ENCODE measurements around the gene DCAF11. TPM values are rescaled to one million over a fixed set of nuclear protein-coding genes. Genes with fewer than 3 reads are reported as not detected.

The DCAF11 gene
- total and polyA plus RNA-seq, 2 of the 13 experiments (the other 11 are each of a cell fraction or from before 2014, with no cell fraction given), result 150 to 257 TPM

DNA sequence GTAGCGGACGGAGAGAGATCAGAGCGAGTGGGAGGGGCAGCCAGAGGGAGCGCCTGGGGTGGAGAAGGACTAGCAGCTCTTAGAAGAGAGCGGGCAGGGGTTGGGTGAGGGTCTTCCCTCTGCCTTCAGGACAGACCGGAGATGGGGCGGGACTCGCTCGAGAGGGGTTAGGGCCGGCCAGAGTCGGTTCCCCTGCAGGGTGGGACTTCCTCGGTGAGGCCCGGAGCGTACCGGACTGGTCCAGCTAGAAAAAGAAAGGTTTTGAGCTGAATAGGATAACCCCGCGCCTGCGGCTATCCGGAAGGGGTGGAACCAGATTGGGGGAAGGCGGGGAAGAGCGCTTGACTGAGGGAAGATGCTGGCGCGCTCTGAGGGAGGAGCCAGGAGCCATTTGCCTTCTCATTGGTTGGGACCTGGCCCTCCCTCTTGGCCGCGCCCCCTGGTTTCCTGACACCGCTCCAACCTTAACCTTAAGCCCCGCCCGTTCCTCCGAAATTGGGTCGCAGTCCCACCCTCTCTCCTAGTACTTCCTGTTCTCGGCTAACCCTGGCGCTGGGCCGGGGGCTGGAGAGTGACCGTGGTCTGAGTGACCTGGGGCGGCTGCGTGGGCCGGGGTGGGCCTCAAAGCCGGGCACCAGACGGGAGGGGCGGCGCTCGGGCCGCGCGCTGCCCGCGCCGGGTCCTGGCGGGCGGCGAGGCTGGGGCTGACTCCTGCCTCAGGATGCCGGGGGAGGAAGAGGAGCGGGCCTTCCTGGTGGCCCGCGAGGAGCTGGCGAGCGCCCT, 32.6 kb downstream of the DCAF11 start, which contains the start of gene RNF31 (continued):
- TF ChIP-seq, protein P1, sequence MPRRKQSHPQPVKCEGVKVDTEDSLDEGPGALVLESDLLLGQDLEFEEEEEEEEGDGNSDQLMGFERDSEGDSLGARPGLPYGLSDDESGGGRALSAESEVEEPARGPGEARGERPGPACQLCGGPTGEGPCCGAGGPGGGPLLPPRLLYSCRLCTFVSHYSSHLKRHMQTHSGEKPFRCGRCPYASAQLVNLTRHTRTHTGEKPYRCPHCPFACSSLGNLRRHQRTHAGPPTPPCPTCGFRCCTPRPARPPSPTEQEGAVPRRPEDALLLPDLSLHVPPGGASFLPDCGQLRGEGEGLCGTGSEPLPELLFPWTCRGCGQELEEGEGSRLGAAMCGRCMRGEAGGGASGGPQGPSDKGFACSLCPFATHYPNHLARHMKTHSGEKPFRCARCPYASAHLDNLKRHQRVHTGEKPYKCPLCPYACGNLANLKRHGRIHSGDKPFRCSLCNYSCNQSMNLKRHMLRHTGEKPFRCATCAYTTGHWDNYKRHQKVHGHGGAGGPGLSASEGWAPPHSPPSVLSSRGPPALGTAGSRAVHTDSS (CRISPR knock-in tag; conservative IDR thresholded peaks at IDR 0.05), result peak; percentile 88; the same call in 1 of the 2 replicates
- TF ChIP-seq, protein P2, sequence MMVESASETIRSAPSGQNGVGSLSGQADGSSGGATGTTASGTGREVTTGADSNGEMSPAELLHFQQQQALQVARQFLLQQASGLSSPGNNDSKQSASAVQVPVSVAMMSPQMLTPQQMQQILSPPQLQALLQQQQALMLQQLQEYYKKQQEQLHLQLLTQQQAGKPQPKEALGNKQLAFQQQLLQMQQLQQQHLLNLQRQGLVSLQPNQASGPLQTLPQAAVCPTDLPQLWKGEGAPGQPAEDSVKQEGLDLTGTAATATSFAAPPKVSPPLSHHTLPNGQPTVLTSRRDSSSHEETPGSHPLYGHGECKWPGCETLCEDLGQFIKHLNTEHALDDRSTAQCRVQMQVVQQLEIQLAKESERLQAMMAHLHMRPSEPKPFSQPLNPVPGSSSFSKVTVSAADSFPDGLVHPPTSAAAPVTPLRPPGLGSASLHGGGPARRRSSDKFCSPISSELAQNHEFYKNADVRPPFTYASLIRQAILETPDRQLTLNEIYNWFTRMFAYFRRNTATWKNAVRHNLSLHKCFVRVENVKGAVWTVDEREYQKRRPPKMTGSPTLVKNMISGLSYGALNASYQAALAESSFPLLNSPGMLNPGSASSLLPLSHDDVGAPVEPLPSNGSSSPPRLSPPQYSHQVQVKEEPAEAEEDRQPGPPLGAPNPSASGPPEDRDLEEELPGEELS (CRISPR knock-in tag; IDR thresholded peaks at IDR 0.05), result no peak; the same call in none of the 2 replicates
- no peak for TF ChIP-seq PRMT3 (CRISPR knock-in tag; IDR thresholded peaks at IDR 0.05; ENCODE audit: borderline replicate concordance, low read depth)
- TF ChIP-seq, protein P3, sequence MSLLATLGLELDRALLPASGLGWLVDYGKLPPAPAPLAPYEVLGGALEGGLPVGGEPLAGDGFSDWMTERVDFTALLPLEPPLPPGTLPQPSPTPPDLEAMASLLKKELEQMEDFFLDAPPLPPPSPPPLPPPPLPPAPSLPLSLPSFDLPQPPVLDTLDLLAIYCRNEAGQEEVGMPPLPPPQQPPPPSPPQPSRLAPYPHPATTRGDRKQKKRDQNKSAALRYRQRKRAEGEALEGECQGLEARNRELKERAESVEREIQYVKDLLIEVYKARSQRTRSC (CRISPR knock-in tag; IDR thresholded peaks at IDR 0.05; ENCODE audit: low read depth), result peak; percentile 18; the same call in 1 of the 2 replicates
- TF ChIP-seq HIVEP1 (CRISPR knock-in tag; IDR thresholded peaks at IDR 0.05), result peak; percentile 58
- no peak; the same call in 1 of the 2 replicates for TF ChIP-seq ZNF354B (CRISPR knock-in tag; IDR thresholded peaks at IDR 0.05)
- no peak for TF ChIP-seq NR1H2 (CRISPR knock-in tag; IDR thresholded peaks at IDR 0.05; ENCODE audit: borderline replicate concordance, low read depth)
- TF ChIP-seq ZNF431 (CRISPR knock-in tag; IDR thresholded peaks at IDR 0.05; ENCODE audit: borderline replicate concordance, low read depth), result no peak
- TF ChIP-seq GTF2F1 (IDR thresholded peaks at IDR 0.05; ENCODE audit: low read length), result no peak
- no peak for TF ChIP-seq THYN1 (CRISPR knock-in tag; IDR thresholded peaks at IDR 0.05; ENCODE audit: borderline replicate concordance, low read depth)
- TF ChIP-seq ZNF256 (CRISPR knock-in tag; conservative IDR thresholded peaks at IDR 0.05), result peak; percentile 91
- peak; percentile 52; the same call in 1 of the 2 replicates for TF ChIP-seq SIX1 (CRISPR knock-in tag; IDR thresholded peaks at IDR 0.05; ENCODE audit: borderline replicate concordance)
- no peak for TF ChIP-seq ZMYM3 (CRISPR knock-in tag; IDR thresholded peaks at IDR 0.05)
- TF ChIP-seq GATAD2A (CRISPR knock-in tag; IDR thresholded peaks at IDR 0.05), result no peak
- TF ChIP-seq, protein P4, sequence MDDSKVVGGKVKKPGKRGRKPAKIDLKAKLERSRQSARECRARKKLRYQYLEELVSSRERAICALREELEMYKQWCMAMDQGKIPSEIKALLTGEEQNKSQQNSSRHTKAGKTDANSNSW (CRISPR knock-in tag; IDR thresholded peaks at IDR 0.05; ENCODE audit: borderline replicate concordance), result no peak; the same call in 1 of the 2 replicates
- TF ChIP-seq MATR3 (CRISPR knock-in tag; IDR thresholded peaks at IDR 0.05), result no peak
- TF ChIP-seq, protein P5, sequence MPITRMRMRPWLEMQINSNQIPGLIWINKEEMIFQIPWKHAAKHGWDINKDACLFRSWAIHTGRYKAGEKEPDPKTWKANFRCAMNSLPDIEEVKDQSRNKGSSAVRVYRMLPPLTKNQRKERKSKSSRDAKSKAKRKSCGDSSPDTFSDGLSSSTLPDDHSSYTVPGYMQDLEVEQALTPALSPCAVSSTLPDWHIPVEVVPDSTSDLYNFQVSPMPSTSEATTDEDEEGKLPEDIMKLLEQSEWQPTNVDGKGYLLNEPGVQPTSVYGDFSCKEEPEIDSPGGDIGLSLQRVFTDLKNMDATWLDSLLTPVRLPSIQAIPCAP (CRISPR knock-in tag; IDR thresholded peaks at IDR 0.05; ENCODE audit: low read depth), result no peak
- TF ChIP-seq, protein P6, sequence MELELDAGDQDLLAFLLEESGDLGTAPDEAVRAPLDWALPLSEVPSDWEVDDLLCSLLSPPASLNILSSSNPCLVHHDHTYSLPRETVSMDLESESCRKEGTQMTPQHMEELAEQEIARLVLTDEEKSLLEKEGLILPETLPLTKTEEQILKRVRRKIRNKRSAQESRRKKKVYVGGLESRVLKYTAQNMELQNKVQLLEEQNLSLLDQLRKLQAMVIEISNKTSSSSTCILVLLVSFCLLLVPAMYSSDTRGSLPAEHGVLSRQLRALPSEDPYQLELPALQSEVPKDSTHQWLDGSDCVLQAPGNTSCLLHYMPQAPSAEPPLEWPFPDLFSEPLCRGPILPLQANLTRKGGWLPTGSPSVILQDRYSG (CRISPR knock-in tag; IDR thresholded peaks at IDR 0.05), result peak; percentile 90
- TF ChIP-seq POGZ (CRISPR knock-in tag; IDR thresholded peaks at IDR 0.05), result peak; percentile 67; the same call in 1 of the 2 replicates
- no peak for TF ChIP-seq ZFAT (CRISPR knock-in tag; conservative IDR thresholded peaks at IDR 0.05)
- peak; percentile 46; the same call in 1 of the 2 replicates for TF ChIP-seq TARDBP (CRISPR knock-in tag; IDR thresholded peaks at IDR 0.05)
